TTC549 (cell line): Measurements from ENCODE around the gene FBXL20.

Experiments used
- FAIRE-seq: peaks from 2 replicates; lab custom pipeline; 2012; peaks lifted over from hg19 to GRCh38; lab: Jason Lieb, UNC

The FBXL20 gene

GRCh38 chr17:39246274-39246673 lies 155.2 kb downstream of the FBXL20 start:
- no peak for FAIRE-seq

DNA sequence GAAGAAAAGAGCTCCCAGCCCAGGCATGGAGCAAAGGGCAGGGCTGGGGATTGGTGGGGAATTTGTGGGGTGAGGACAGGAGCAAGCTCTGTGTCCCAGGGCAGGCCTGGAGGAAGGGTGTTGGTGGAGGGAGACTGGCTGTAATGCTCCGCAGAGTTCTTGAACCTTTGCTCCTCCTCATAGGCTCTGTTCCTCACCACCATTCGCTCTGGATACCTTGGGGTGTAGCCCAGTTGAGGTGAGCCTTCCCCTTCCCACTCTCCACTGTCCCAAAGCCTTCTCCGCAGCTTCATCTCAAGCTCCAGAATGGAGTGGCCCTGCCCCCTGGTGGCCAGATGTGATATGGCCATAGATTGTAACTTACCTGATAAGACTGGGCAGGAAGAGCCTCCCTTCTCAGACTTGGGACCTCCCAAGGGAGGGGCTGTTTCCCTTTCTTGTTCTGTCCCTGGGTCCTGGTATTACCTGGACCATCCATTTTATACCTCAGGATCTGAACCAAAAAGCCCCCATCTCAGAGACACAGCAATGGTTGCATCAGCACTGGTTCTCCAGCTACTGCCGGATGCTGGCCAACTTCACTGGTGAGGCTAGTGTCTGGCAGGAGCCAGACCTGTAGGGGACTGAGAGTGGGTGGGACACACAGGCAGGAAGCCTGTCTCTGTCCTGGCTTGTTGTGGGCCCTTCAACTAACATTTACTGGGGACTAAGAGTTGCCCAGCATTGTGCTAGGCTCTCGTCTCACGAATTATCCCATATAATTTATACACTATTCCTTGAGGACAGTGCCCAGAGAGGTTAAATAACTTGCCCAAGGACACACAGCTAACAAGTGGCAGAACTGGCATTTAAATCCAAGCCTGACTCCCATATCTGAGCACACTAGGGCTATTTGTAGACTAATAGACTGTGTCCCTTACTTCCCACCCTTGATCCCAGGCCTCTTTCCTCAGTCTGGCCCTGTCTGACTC lies 156.5 kb downstream of the FBXL20 start:
- FAIRE-seq: peak; percentile 63

DNA sequence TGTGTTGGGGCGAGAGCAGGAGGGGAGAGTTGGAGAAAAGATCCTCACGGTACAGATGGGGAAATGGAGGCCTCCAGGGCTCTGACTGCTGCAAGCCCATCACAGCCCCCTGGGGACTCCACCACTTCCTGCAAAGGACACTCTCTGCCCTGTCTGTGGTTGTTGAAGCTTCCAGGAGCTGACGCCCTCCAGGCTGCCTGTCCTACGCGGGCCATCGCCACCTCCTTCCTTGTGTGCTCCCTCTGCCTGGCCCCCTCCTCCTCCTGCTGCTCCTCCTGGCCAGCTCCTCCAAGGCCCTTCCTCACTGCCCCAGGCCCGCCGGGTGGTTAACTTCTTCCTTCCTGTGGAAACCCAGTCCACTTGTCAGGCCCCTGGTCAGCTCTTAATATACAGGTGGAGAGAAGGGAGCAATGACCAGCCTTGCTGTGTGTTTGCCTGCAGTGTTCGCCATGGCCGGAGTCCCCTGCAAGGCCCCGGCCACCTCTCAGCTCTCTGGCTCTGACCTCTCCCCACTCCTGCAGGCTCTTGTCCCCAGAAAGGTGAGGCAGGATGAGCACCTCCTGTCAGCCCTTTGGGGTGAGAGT lies 157.3 kb downstream of the FBXL20 start:
- FAIRE-seq: no peak

DNA sequence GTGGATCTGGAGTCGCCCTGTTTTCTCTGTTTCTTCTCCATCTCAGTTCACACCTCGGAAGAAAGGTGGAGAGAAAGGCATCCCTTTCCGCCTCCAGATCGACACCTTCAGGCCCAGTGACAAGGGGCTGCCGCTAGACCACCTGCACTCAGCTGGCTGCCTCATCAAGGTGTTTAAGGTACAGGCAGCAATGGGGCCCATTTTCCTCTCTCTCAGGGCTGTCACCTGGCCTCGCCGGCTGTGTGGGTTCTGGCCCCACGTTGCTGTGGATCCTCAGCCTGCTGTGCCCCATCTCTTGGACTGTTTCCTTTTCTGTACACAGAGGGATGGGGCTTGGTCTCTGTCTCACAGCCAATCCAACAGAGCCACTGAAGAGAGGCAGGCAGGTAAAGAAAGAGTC lies 158.3 kb downstream of the FBXL20 start:
- no peak for FAIRE-seq

DNA sequence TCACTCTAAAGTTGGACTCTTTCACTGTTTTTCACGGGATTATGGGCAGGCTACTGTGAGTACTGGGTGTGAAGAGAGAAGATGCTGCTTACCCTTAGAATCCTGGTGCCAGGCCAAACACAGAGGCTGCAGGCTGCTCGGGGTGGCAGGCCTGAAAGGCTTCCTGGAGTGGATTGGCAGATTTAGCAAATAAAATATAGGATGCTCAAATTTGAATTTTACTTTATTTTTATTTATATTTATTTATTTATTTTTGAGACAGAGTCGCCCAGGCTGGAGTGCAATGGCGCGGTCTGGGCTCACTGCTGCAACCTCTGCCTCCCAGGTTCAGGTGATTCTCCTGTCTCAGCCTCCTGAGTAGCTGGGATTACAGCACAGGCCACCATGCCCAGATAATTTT lies 160.8 kb downstream of the FBXL20 start:
- no peak for FAIRE-seq

GRCh38 chr17:39239640-39240314 lies 161.6 kb downstream of the FBXL20 start:
- no peak for FAIRE-seq

GRCh38 chr17:39238311-39238972 lies 163.0 kb downstream of the FBXL20 start:
- FAIRE-seq: no peak

DNA sequence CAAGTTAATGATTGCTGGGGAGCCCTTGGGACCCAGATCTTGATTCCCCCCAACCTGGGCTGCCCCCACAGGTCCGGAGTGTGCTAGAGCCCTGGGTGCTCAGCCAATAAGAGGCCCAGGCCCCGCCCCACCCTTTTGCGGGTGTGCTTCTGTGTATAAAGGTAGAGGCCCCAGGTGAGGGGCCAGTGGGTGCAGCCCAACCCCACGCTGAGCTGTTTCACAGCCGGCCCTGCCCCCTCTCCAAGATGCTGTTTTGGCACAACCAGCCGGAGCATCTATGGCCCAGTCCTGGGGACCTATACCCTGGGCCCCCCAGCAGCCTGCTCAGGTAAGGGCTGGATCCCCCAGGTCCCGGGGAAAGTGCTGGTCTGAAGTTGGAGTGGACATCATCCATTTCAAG lies 163.8 kb downstream of the FBXL20 start:
- no peak for FAIRE-seq

- FAIRE-seq: no peak
These were observed 164.4 kb downstream of the FBXL20 start for GRCh38 chr17:39236981-39237441.

DNA sequence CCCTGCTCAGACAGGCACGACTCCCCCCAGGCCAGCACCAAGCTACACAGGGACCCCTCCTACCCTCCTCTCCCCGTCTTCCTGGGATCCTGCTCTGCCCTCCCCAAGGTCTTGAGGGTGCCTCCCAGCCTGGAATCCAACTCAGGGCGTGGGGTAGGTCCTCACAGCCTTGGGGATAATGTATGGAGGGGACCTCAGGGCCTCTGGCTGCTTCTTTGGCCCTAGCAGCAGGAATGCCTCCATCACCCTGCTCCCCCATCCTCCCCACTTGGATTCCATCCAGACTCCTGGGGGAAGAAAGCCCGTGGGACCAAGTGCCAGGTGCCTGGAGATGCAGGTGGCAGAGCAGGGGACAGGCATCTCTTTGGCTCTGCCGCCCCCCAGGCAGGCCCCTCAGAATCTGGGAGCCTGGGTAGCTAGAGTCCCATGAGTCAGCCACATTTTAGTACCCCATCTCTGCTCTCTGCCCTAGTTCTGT lies 164.9 kb downstream of the FBXL20 start:
- FAIRE-seq: no peak

- FAIRE-seq: no peak
These were observed 165.6 kb downstream of the FBXL20 start for GRCh38 chr17:39235555-39236449.

DNA sequence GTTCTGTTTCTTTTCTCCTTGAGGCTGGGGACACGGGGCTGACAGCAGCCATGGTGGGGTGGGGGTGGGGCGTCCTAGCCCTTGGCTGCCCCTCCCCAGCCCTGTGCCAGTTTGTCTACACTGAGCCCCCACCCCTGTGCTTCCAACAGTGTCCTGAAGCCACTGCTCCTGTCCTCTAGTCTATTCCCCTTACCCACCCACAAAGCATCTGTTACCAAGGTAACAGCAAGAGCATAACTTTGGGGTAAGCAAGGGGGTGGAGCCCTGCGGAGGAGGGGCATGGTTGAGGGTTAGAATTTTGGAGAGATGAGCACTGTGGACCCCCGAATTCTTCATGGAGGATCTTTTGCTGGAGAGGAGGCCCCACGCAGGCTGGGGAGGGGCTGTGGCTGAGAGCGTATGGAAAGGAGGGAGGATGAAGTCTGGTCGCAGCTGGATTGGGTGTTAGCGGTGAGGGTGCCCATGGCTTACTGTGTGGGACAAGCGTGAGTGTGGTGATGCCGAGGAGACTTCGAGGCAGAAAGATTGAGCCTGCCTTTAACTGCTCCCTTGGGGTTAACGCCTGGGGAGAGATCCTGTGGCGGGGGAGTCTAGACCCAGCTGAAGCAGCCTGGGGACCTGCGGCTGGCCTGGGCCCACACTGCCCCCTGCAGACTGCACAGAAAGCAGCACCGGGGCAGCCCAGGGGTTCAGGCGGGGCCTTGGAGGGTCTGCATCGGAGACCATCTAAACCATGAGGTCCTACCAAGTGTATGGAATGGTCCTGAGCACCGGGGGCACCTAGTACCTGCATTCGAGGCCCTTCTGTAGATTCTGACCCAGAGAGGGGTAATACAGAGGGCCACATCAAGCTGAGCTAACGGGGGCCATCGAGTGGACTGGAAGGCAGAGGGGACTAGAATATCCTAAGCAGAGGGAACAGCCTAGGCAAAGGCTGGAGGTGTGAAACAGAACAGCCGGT lies 169.6 kb downstream of the FBXL20 start:
- FAIRE-seq: no peak

DNA sequence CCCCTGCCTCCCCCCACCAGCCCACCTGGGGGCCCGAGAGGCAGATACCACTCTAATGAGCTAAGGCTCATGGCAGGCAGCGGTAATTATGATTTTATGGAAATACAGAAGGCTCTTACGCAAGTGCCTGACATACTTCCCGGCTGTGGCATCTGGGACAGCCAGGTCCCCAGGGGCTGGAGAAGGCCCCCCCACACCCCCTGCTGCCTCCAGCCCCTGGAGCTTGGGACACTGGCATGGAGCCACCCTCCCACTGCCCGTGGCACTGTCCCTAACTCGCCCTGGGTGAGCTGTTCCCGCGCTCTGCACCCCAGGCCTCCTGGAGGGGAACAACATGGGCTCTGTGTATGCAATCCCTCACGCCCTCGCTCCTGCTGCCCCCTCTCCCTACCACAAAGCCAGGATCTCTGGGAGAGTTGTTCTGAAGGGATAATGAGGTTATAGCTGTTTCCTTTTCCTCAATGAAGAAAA lies 170.3 kb downstream of the FBXL20 start:
- FAIRE-seq: no peak

DNA sequence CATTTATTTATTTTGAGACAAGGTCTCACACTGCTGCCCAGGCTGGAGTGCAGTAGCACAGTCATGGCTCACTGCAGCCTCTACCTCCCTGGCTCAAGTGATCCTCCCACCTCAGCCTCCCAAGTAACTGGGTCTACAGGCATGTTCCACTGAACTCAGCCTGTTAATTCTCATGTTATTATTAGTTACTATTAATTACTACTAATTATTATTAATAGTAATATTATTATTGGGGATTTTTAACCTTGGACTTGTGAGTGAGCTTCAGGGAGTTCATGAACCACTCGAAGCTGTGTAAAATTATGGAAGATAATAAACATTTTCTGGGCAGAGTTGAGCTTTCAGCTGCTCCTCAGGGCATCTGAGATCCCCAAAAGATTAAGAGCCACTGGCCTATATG lies 171.1 kb downstream of the FBXL20 start:
- FAIRE-seq: no peak

DNA sequence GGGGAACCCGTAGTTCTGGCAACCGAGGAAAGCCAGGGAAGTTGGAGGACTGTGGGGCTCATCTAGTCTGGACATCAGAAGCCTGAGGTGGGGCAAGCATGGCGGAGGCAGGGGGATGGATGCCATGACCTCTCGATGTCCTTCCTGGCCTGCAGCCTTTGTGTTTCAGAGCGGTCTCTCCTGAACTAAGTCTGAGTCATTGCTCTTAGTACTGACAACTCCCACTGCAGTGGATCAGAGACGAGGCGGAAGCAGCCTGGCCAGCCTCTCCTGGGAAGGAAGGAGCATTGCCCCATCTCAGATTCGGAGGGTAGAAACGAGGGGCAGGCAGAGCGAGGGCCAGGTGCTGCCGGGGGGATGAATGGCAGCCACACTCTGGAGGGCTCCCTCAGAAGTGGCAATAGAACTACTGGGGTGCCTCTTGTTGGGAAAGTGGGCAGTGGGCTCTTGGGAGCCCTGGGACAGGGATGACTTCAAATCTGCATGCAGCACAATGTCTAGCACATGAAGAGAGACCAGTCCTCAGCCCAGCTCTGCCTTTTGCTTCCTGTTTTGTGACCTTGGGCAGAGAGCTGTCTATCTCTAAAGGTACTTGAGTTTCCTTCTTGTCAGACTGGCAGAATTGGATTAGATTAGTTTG lies 172.0 kb downstream of the FBXL20 start:
- no peak for FAIRE-seq

- FAIRE-seq: no peak
These were observed 174.0 kb downstream of the FBXL20 start for GRCh38 chr17:39227364-39227919.

- peak; percentile 23 for FAIRE-seq
These were observed 175.3 kb downstream of the FBXL20 start for GRCh38 chr17:39225959-39226683.

DNA sequence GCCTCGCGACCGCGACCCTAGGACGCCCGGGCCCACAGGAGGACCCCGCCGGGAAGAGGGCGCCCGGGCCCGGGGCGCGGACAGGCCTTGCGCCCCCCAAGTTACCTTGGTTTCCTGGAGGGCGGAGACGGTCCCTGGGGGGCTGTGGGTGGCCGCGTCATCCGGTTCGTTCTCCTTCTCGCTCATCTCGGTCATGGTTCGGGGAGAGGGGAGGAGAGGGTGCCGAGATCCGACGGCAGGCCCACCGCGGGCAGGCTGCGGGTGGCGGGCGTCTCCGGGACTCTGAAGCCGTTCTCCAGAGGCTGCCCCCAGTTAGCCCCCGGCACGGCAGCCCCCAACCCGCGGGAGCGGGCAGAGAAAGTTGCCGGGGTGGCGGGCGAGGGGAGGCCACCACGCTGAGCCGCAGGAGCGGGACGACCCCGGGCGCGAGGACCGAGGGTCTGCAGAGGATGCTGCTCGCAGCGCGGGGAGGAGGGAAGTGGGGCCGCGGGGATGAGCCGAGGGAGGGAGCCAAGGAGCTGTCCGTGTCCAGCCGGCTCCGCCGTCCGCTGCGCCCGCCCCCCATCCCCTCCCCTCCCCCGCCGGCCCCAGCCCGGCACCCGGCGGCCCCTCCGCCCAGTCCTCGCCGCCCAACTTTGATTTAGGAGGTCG lies 176.0 kb downstream of the FBXL20 start, which contains the start of gene STAC2:
STAC2 (minus strand) TSS at position 638 of the 651 bp plus-strand sequence; CDS start at position 195, 443 bp downstream.
- no peak for FAIRE-seq
